Heart right ventricle (tissue), 16 donors: ENCODE data around the gene NTRK2. TPM values are rescaled to one million over a fixed set of nuclear protein-coding genes. Genes with fewer than 3 reads are reported as not detected.

Experiments used
- ATAC-seq, 8 donors: fragments of 200-7000 bp; cut with Tn5 transposase; one replicate each; pipeline ENCODE4 v1.9.1; 2020; ENCODE audit warnings: mild to moderate bottlenecking in 8 of 8, moderate library complexity in 8 of 8, moderate number of reproducible peaks in 1 of 8
- DNase-seq, 2 donors: peaks; one replicate each; pipeline ENCODE4 v3.0.0-alpha.2; 2020
- H3K27ac ChIP-seq, 10 donors: fragments of 200-600 bp; sonication (generic) in 2 of 10; one replicate each; pipeline versions ENCODE4 v1.5.0 to v1.8.0; 2020 to 2022; ENCODE audit warnings: mild to moderate bottlenecking in 3 of 10
- H3K27me3 ChIP-seq, 7 donors: fragments of 200-600 bp; one replicate each; pipeline ENCODE4 v1.8.0; 2021 to 2022; ENCODE audit warnings: mild to moderate bottlenecking in 2 of 7
- H3K36me3 ChIP-seq, 9 donors: fragments of 200-600 bp; sonication (generic) in 1 of 9; one replicate each; pipeline versions ENCODE4 v1.5.0 to v1.8.0; 2020 to 2022; ENCODE audit warnings: mild to moderate bottlenecking in 2 of 9
- H3K4me1 ChIP-seq, 9 donors: fragments of 200-600 bp; sonication (generic) in 1 of 9; one replicate each; pipeline versions ENCODE4 v1.5.0 to v1.8.0; 2020 to 2022; ENCODE audit warnings: mild to moderate bottlenecking in 4 of 9
- H3K4me3 ChIP-seq, 10 donors: fragments of 200-600 bp; sonication (generic) in 2 of 10; one replicate each; pipeline versions ENCODE4 v1.5.0 to v1.8.0; 2020 to 2022; ENCODE audit warnings: mild to moderate bottlenecking in 7 of 10, moderate library complexity in 2 of 10
- H3K9me3 ChIP-seq, 11 donors: fragments of 200-600 bp in 10 of 11; sonication (generic) in 2 of 11; one replicate each; pipeline versions ENCODE4 v1.5.0 to v1.8.0; 2013 to 2022; ENCODE audit warnings: mild to moderate bottlenecking in 2 of 11, control low read depth in 1 of 11, moderate library complexity in 1 of 11
- CTCF ChIP-seq, 9 donors: fragments of 200-600 bp; sonication (generic) in 2 of 9; IDR thresholded peaks; one replicate each; pipeline versions ENCODE4 v1.5.0 to v1.8.0; 2021 to 2022; ENCODE audit warnings: antibody characterized with exemption in 9 of 9, mild to moderate bottlenecking in 5 of 9, moderate library complexity in 1 of 9
- WGBS, 2 donors: extraction: QIAGEN DNeasy Blood & Tissue Kit; methylation state at CpG; one replicate each; pipeline ENCODE4 v1.1.7; 2013; ENCODE audit warnings: inconsistent platforms in 1 of 2; 5-methylcytosine and 5-hydroxymethylcytosine counted together
- intact Hi-C, 10 donors: fragments of 100-400 bp; cut with DNase I; formaldehyde crosslinking; loops; one replicate each; pipeline versions ENCODE4 v1.11.1 to v1.14.2; 2022
- polyA plus RNA-seq, 2 donors: library from polyadenylated mRNA; stranded (reverse); fragments of 200-250 nt; gene quantifications; one replicate each; pipeline ENCODE4 v1.2.3, GENCODE V29; 2013
- total RNA-seq, 10 donors: library from RNA; stranded (reverse); fragmentation: NEBNext Ultra II Directional in 3 of 10; extraction: Animal tissue kit (Norgen Biotek cat#: 25700) in 3 of 10; gene quantifications; one replicate each; pipeline versions ENCODE4 v1.2.1 to v1.2.4, GENCODE V29; 2021 to 2023
- donor health status: Arrhythmogenic right ventricular cardiomyopathy.
- donor health status: ischemic (EF 13 %, LVEDD 7.1; RV severe dilation, severe dysfunction).
- donor health status: healthy with polysubstance abuse.
- donor health status: DM: no; HTN: yes; CAD: no.
- donor health status: DM: no; HTN: no; CAD: no.
- donor health status: ischemic (EF 25% LVEDD 6.9; RV normal size, moderate dysfunction).
- donor health status: ischemic (EF 25% LVEDD 5.7; RV mildly dilated, moderate dysfunction).
- donor health status: healthy.
- donor health status: DM: yes; HTN: yes; CAD: no.
- donor health status: Ischemic cardiomyopathy.
- donor health status: ischemic (EF 35%, LVEDD 5.7; RV mildly dilated, moderate dysfunction).
- donor health status: nonischemic (EF 11% LVEDD 7.7; RV severe dilation, severe dysfunction).
- donor health status: DM: yes; HTN: yes; CAD: no.
- donor health status: PGD.
- donor health status: ischemic (EF 29% LVEDD 5.4; RV normal size, mild dysfunction).
- donor health status: nonischemic (EF 23%, LVEDD 6.1; RV moderate dilation, normal function).

The NTRK2 gene
- total and polyA plus RNA-seq, 12 donors, result 1.8 to 7.7 (median 3.0) TPM

GRCh38 chr9:84828046-84828445 is 158.5 kb downstream of the NTRK2 start:
- no peaks in the 10 kb centered on the region for H3K27me3 ChIP-seq
- 89 to 94% methylated on average over 2 of the region's 2 CpGs for WGBS, 2 donors
- H3K9me3 ChIP-seq, result no peaks in the 10 kb centered on the region
- no peak overlapping the region for H3K27ac ChIP-seq
- H3K4me3 ChIP-seq, result no peak overlapping the region
- no peaks in the 10 kb centered on the region for H3K36me3 ChIP-seq
- DNase-seq (no peak), ATAC-seq (no peak)
- TF ChIP-seq CTCF (IDR thresholded peaks at IDR 0.05), result no peak
- intact Hi-C loops, result loop anchor here in 1 of 10 donors (10.0 kb wide), 1 partner anchor 57 kb away; no protein-coding TSS in a partner anchor
- H3K4me1 ChIP-seq, result peaks cover 0 to 22% (median 5%) of the 10 kb centered on the region in 9 donors

GRCh38 chr9:84829471-84829870 is 159.9 kb downstream of the NTRK2 start:
- Histone ChIP-seq H3K4me1 (peaks cover 0 to 8% (median 0%) of the 10 kb centered on the region in 9 donors), H3K4me3 (no peak overlapping the region), H3K27ac (no peak overlapping the region), H3K36me3 (no peaks in the 10 kb centered on the region), H3K9me3 (no peaks in the 10 kb centered on the region), H3K27me3 (no peaks in the 10 kb centered on the region)
- WGBS, 2 donors, result 94 to 95% methylated on average over 8 of the region's 8 CpGs
- no peak for TF ChIP-seq CTCF (IDR thresholded peaks at IDR 0.05)
- ATAC-seq (no peak), DNase-seq (no peak)
- intact Hi-C loops, result loop anchor here in 1 of 10 donors (10.0 kb wide), 1 partner anchor 55 kb away; no protein-coding TSS in a partner anchor

GRCh38 chr9:84829997-84830696 is 160.6 kb downstream of the NTRK2 start:
- DNase-seq, result no peak
- TF ChIP-seq CTCF (IDR thresholded peaks at IDR 0.05), result no peak
- Histone ChIP-seq H3K9me3 (no peaks in the 10 kb centered on the region), H3K27ac (no peak overlapping the region), H3K27me3 (no peaks in the 10 kb centered on the region), H3K4me1 (peaks cover 0 to 7% (median 0%) of the 10 kb centered on the region in 9 donors), H3K4me3 (no peak overlapping the region), H3K36me3 (no peaks in the 10 kb centered on the region)
- ATAC-seq, result no peak
- intact Hi-C loops, result loop anchor here in 1 of 10 donors (10.0 kb wide), 1 partner anchor 55 kb away; no protein-coding TSS in a partner anchor
- WGBS, 2 donors, result 82 to 87% methylated on average over 6 of the region's 6 CpGs

GRCh38 chr9:84831377-84831776 is 161.8 kb downstream of the NTRK2 start:
- intact Hi-C loops, result no loop called here
- Histone ChIP-seq H3K36me3 (no peaks in the 10 kb centered on the region), H3K27me3 (no peaks in the 10 kb centered on the region), H3K9me3 (no peaks in the 10 kb centered on the region), H3K27ac (no peak overlapping the region), H3K4me3 (no peak overlapping the region), H3K4me1 (peaks cover 0 to 7% (median 0%) of the 10 kb centered on the region in 9 donors)
- DNase-seq, result no peak
- ATAC-seq, result no peak
- TF ChIP-seq CTCF (IDR thresholded peaks at IDR 0.05), result no peak
- WGBS, 2 donors, result 84 to 93% methylated on average over 4 of the region's 4 CpGs
